Cardiac muscle cell (in vitro differentiated cells and primary cell): ENCODE measurements around the gene CCSER2. TPM values are rescaled to one million over a fixed set of nuclear protein-coding genes. Genes with fewer than 3 reads are reported as not detected.
"Not testable (repeated sequence)": the region's sequence is repeated elsewhere in the genome, so short reads cannot be mapped to it uniquely, and the experiment has no call there.

ENCODE experiments used
- DNase-seq, 2 donors: peaks; one replicate each; pipeline versions ENCODE4 v3.0.0 to v3.0.0-alpha.2; 2010 to 2017; ENCODE audit warnings: low read depth in 1 of 2, low spot score in 1 of 2
- H3K27ac ChIP-seq: fragments of 200-600 bp; sonication (generic); 2 replicates; pipeline ENCODE4 v1.5.1; 2016
- H3K27me3 ChIP-seq: fragments of 200-600 bp; sonication (generic); 2 replicates; pipeline ENCODE4 v1.6.0; 2016; ENCODE audit warnings: control low read depth
- H3K36me3 ChIP-seq: fragments of 200-600 bp; sonication (generic); 2 replicates; pipeline ENCODE4 v1.5.1; 2016; ENCODE audit warnings: control low read depth
- H3K4me1 ChIP-seq: fragments of 200-600 bp; sonication (generic); 2 replicates; pipeline ENCODE4 v1.8.1; 2017; ENCODE audit warnings: low read depth, mild to moderate bottlenecking, mixed run types
- H3K4me3 ChIP-seq: fragments of 200-600 bp; sonication (generic); 2 replicates; pipeline ENCODE4 v1.5.1; 2016; ENCODE audit warnings: mild to moderate bottlenecking
- H3K9me3 ChIP-seq: fragments of 200-600 bp; sonication (generic); 2 replicates; pipeline ENCODE4 v1.5.1; 2017; ENCODE audit warnings: low read depth, mild to moderate bottlenecking, control low read depth
- CTCF ChIP-seq: IDR thresholded peaks from 2 replicates; pipeline ENCODE4 v1.5.1; 2012; ENCODE audit warnings: low read depth, mild to moderate bottlenecking, low read length
- polyA plus RNA-seq: library from polyadenylated mRNA; unstranded; fragments of >200 nt; fragmentation: Nextera tagmentation; extraction: Ambion mirVana; gene quantifications from 2 replicates; pipeline ENCODE4 v1.2.1, GENCODE V29; 2016
- total RNA-seq: library from RNA; depleted of rRNA; stranded (reverse); fragments of >200 nt; gene quantifications from 2 replicates; pipeline ENCODE4 v1.2.3, GENCODE V29; 2016

The CCSER2 gene
- total and polyA plus RNA-seq, 2 experiments from 2014 or later = 22.5 to 32.9 TPM

GRCh38 chr10:84404783-84405182, 76.4 kb downstream of the CCSER2 start:
- no peaks in the 10 kb centered on the region for H3K9me3 ChIP-seq
- H3K27ac ChIP-seq = no peak overlapping the region
- no peak for DNase-seq
- no peaks in the 10 kb centered on the region for H3K27me3 ChIP-seq
- no peaks in the 10 kb centered on the region for H3K36me3 ChIP-seq
- no peak overlapping the region for H3K4me3 ChIP-seq
- no peaks in the 10 kb centered on the region for H3K4me1 ChIP-seq
- no peak for TF ChIP-seq CTCF

- Histone ChIP-seq H3K27ac (no peak overlapping the region), H3K27me3 (no peaks in the 10 kb centered on the region), H3K4me1 (no peaks in the 10 kb centered on the region), H3K9me3 (no peaks in the 10 kb centered on the region), H3K4me3 (no peak overlapping the region), H3K36me3 (no peaks in the 10 kb centered on the region)
- no peak for TF ChIP-seq CTCF
- no peak for DNase-seq
These were observed 77.3 kb downstream of the CCSER2 start for GRCh38 chr10:84405662-84406061.

DNA sequence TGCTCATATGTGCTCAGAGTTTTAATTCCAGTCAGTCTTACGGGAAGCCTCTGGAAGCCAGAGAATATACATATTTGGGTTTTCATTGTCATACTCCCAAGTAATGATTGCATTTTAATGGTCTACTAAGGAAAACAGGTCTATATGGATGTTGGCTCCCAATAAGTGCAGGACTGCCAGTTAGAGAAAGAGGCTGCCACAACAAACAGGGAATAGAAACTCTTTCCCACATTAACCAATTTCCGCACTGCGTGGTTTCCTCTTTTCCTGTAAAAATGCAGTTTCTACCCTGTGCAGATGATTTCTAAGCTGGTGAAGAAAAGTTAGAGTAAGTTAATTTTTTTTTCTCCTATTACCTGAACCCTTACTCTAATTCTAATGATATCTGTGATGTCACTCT, 78.2 kb downstream of the CCSER2 start:
- Histone ChIP-seq H3K4me1 (no peaks in the 10 kb centered on the region), H3K9me3 (no peaks in the 10 kb centered on the region), H3K4me3 (no peak overlapping the region), H3K27ac (no peak overlapping the region), H3K27me3 (no peaks in the 10 kb centered on the region), H3K36me3 (no peaks in the 10 kb centered on the region)
- TF ChIP-seq CTCF = no peak
- DNase-seq = no peak

DNA sequence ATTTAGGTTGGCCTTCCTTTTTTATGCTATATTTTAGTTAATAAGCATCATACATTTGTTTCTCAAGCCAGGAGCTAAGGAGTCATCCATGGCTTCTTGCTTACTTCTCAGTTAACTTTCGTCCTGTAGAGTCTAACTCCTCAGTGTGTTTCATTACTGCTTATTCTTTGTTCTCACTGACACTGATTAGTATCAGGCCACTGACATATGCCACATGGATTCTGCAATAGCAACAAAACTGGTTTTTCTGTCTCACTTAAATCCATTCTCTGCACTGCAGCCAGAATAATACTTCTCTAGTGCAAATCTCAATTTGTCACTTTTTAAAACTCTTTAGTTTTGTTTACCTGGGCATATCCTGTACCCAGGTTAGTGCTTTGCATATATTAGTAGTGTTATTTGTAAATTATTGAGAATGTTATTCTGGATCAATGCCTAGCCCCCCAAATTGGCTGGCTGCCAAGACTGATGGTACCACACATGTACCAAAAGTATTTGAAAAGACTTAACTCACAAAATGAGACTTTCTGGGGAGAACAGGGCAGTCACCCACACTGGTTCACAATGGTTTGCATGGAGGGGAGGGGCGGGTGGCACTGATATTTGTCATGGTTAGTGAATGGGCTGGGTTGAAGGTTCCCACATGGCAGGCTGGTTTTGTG, 79.1 kb downstream of the CCSER2 start:
- no peak for TF ChIP-seq CTCF
- Histone ChIP-seq H3K36me3 (no peaks in the 10 kb centered on the region), H3K4me3 (no peak overlapping the region), H3K27ac (no peak overlapping the region), H3K9me3 (no peaks in the 10 kb centered on the region), H3K4me1 (no peaks in the 10 kb centered on the region), H3K27me3 (no peaks in the 10 kb centered on the region)
- DNase-seq = no peak

- TF ChIP-seq CTCF = no peak
- no peak for DNase-seq
- H3K4me3 ChIP-seq = no peak overlapping the region
These were observed 84.1 kb downstream of the CCSER2 start for GRCh38 chr10:84412482-84412881.

DNA sequence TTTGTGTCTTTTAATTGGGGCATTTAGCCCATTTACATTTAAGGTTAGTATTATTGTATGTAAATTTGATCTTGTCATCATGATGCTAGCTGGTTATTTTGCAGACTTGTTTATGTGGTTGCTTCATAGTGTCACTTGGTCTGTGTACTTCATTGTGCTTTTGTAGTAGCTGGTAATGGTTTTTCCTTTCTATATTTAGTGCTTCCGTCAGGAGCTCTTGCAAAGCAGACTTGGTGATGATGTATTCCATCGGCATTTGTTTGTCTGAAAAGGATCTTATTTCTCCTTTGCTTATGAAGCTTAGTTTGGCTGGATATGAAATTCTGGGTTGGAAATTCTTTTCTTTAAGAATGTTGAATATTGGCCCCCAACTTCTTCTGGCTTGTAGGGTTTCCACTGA, 85.7 kb downstream of the CCSER2 start:
- H3K9me3 ChIP-seq, H3K36me3 ChIP-seq, DNase-seq, H3K4me3 ChIP-seq, H3K27me3 ChIP-seq, H3K27ac ChIP-seq, H3K4me1 ChIP-seq: not testable (repeated sequence)

More at GRCh38 chr10:84412482-84412881, 84.1 kb downstream of the CCSER2 start:
- Histone ChIP-seq H3K9me3 (no peaks in the 10 kb centered on the region), H3K36me3 (no peaks in the 10 kb centered on the region), H3K4me1 (no peaks in the 10 kb centered on the region), H3K27me3 (no peaks in the 10 kb centered on the region), H3K27ac (no peak overlapping the region)
